HL-60 (cell line): Measurements from ENCODE around the gene ZSCAN1.

ENCODE experiments used
- DNase-seq, 2 experiments: peaks; one replicate each; pipeline ENCODE4 v3.0.0-alpha.2; 2010 to 2020; ENCODE audit warnings: low read depth in 1 of 2, low spot score in 1 of 2
- H3K27ac ChIP-seq: fragments of 250-450 bp; sonication (Bioruptor Pico); replicated peaks from 2 replicates; pipeline ENCODE4 v1.5.1; 2020; ENCODE audit warnings: mild to moderate bottlenecking, moderate library complexity
- H3K27me3 ChIP-seq: fragments of 250-450 bp; sonication (Bioruptor Pico); 2 replicates; pipeline ENCODE4 v1.5.1; 2021; ENCODE audit warnings: mild to moderate bottlenecking, moderate library complexity; ENCODE audit not compliant: insufficient read depth, poor library complexity, severe bottlenecking
- H3K4me3 ChIP-seq: replicated peaks from 2 replicates; pipeline ENCODE4 v1.5.1; 2011; ENCODE audit warnings: mild to moderate bottlenecking, control low read depth, low read length; ENCODE audit not compliant: insufficient read depth
- CTCF ChIP-seq: IDR thresholded peaks from one replicate; pipeline ENCODE4 v1.5.1; 2011; ENCODE audit warnings: low read length, control low read depth, inconsistent platforms; ENCODE audit not compliant: insufficient read depth
- GABPA ChIP-seq: IDR thresholded peaks from 2 replicates; pipeline ENCODE4 v1.6.1; 2012; ENCODE audit warnings: low read depth
- POLR2AphosphoS5 ChIP-seq: IDR thresholded peaks from 2 replicates; pipeline ENCODE4 v1.6.1; 2012; ENCODE audit warnings: low read depth
- SPI1 ChIP-seq: IDR thresholded peaks from 2 replicates; pipeline ENCODE4 v1.6.1; 2012; ENCODE audit warnings: low read depth, mild to moderate bottlenecking, borderline replicate concordance
- TF ChIP-seq, protein P1 (sequence below): IDR thresholded peaks from 2 replicates; pipeline ENCODE4 v1.6.1; 2012; ENCODE audit warnings: low read depth; ENCODE audit not compliant: insufficient replicate concordance

Gene ZSCAN1

DNA sequence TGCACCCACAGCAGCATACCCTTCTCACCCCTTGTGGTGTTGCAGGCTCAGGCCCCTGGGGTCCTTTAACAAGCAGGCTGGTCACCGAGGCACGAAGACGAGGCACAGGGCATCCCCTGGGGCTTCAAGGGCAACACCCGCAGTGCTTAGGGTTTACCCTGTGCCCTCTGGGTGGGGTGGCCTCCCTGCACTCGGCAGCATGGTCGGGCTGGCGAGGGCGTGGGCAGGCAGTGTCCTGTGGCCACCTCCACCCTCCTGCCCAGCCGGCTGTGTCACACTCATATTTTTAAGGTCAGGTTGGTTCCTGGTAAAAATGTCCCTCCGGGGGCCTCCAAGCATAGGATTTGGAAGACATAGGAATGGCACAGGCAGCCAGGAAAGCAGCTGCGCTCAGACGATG, 13.8 kb downstream of the ZSCAN1 start:
- no peak overlapping the region for H3K4me3 ChIP-seq
- no peaks in the 10 kb centered on the region for H3K27me3 ChIP-seq
- H3K27ac ChIP-seq = no peak overlapping the region
- no peak for DNase-seq
- TF ChIP-seq CTCF (no peak), SPI1 (no peak), GABPA (no peak), POLR2AphosphoS5 (no peak)
- TF ChIP-seq, protein P1, sequence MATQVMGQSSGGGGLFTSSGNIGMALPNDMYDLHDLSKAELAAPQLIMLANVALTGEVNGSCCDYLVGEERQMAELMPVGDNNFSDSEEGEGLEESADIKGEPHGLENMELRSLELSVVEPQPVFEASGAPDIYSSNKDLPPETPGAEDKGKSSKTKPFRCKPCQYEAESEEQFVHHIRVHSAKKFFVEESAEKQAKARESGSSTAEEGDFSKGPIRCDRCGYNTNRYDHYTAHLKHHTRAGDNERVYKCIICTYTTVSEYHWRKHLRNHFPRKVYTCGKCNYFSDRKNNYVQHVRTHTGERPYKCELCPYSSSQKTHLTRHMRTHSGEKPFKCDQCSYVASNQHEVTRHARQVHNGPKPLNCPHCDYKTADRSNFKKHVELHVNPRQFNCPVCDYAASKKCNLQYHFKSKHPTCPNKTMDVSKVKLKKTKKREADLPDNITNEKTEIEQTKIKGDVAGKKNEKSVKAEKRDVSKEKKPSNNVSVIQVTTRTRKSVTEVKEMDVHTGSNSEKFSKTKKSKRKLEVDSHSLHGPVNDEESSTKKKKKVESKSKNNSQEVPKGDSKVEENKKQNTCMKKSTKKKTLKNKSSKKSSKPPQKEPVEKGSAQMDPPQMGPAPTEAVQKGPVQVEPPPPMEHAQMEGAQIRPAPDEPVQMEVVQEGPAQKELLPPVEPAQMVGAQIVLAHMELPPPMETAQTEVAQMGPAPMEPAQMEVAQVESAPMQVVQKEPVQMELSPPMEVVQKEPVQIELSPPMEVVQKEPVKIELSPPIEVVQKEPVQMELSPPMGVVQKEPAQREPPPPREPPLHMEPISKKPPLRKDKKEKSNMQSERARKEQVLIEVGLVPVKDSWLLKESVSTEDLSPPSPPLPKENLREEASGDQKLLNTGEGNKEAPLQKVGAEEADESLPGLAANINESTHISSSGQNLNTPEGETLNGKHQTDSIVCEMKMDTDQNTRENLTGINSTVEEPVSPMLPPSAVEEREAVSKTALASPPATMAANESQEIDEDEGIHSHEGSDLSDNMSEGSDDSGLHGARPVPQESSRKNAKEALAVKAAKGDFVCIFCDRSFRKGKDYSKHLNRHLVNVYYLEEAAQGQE = no peak

DNA sequence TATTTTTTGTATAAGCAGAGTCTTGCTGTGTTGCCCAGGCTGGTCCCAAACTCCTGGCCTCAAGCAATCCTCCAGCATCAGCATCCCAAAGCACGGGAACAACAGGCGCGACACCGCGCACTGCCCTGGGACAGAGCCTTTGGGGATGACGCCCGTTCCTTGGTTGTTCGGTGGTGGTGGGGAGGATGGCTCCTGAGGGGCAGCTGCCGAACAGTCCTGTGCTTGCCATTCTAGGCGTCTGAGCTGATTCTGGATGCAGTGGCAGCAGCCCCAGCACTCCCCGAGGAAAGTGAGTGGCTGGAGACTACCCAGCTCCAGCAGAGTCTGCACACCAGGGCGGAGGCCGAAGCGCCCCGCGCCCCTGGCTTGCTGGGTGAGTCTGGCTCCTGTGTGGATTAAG, 18.4 kb downstream of the ZSCAN1 start:
- H3K27ac ChIP-seq = no peak overlapping the region
- no peak overlapping the region for H3K4me3 ChIP-seq
- no peaks in the 10 kb centered on the region for H3K27me3 ChIP-seq
- DNase-seq = no peak
- TF ChIP-seq GABPA (no peak), POLR2AphosphoS5 (no peak), CTCF (no peak), SPI1 (no peak)
- TF ChIP-seq, protein P1 = no peak

- TF ChIP-seq, protein P1 = no peak
- no peak for TF ChIP-seq POLR2AphosphoS5
- no peak for TF ChIP-seq GABPA
- TF ChIP-seq CTCF = no peak
- TF ChIP-seq SPI1 = no peak
- H3K4me3 ChIP-seq = no peak overlapping the region
- no peak for DNase-seq
- H3K27ac ChIP-seq = no peak overlapping the region
- H3K27me3 ChIP-seq = no peaks in the 10 kb centered on the region
These were observed 19.8 kb downstream of the ZSCAN1 start for GRCh38 chr19:58053480-58054156.
